Measurements from ENCODE around the gene MAMDC4. TPM values are rescaled to one million over a fixed set of nuclear protein-coding genes. Genes with fewer than 3 reads are reported as not detected.
A peak's percentile ranks its signal among the peaks of the same experiment; 100 is the strongest.
"Not testable (repeated sequence)": the region's sequence is repeated elsewhere in the genome, so short reads cannot be mapped to it uniquely, and the experiment has no call there.

MAMDC4 gene
- total RNA-seq, 1 donor from 2014 or later = 0.52 TPM

DNA sequence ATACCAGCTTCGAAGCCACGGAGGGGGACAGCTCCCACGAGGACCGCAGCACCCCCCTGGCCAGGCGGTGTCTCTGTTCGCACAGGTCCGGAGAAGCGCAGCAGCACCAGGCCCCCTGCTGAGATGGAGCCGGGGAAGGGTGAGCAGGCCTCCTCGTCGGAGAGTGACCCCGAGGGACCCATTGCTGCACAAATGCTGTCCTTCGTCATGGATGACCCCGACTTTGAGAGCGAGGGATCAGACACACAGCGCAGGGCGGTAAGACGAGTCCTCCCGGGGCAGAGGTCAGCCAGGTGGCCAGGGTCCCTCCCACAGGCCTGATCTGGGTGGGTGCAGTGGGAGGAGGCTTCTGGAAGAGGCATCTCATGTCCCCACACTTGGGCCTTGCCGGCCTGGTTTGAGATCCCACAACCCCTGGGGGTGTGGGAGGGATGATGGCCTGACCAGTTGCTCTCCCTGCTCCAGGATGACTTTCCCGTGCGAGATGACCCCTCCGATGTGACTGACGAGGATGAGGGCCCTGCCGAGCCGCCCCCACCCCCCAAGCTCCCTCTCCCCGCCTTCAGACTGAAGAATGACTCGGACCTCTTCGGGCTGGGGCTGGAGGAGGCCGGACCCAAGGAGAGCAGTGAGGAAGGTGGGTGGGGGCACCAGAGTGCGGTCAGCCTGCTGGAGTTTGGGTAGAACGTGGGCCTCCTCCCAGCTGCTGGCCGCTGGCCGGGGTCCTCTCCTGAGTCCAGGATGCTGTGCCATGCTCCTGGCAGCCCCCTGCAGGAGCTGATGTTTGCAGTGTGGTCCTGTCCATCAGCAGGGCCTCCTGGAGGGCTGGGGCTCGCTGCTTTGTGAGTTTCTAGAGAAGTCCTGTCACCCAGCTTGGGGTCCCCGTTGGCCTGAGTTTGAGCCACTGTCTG, 12.7 kb upstream of the MAMDC4 start:
- Histone ChIP-seq H3K4me1 (ENCODE audit: control insufficient read depth in 3 of 3, insufficient read depth in 3 of 3, low read length in 3 of 3) (peaks cover 19 to 30% (median 28%) of the 10 kb centered on the region in 3 donors), H3K27me3 (ENCODE audit: control insufficient read depth in 3 of 3, insufficient read depth in 3 of 3, low read length in 3 of 3) (no peaks in the 10 kb centered on the region), H3K4me3 (ENCODE audit: low read length in 3 of 3) (no peak overlapping the region), H3K9ac (ENCODE audit: low read depth in 1 of 3, low read length in 3 of 3) (peak overlapping the region in 1 of 3 donors; percentile 16), H3K9me3 (ENCODE audit: control insufficient read depth in 3 of 3, low read length in 3 of 3) (no peaks in the 10 kb centered on the region), H3K36me3 (ENCODE audit: control insufficient read depth in 3 of 3, insufficient read depth in 3 of 3, low read length in 3 of 3) (peaks cover 7 to 26% (median 24%) of the 10 kb centered on the region in 3 donors), H3K27ac (ENCODE audit: low read depth, low read length) (no peak overlapping the region)

DNA sequence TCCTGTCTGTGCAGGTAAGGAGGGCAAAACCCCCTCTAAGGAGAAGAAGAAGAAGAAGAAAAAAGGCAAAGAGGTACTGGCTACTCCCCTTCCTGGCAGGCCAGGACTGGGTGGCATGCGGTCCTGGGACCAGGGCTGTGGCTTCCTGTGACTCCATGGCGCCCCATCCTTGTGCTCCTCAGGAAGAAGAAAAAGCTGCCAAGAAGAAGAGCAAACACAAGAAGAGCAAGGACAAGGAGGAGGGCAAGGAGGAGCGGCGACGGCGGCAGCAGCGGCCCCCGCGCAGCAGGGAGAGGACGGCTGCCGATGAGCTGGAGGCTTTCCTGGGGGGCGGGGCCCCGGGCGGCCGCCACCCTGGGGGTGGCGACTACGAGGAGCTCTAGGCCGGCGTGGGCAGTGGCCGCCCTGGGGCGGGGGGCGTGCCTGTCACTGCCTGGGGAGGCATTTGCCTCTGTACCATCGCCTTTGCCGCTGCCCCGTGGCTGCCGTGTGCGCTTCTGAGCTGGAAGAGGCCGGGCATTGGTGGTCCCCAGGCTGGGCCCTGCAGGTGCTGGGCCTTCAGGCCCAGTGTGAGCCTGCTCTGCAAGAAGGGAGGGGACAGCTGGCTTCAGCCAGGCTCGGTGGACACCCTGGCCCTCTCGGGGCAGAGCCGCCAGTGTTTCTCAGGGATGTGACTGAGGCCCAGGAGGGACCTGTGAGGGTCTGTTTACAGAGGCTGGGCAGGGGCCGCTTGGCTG, 11.8 kb upstream of the MAMDC4 start:
- Histone ChIP-seq H3K36me3 (ENCODE audit: control insufficient read depth in 3 of 3, insufficient read depth in 3 of 3, low read length in 3 of 3) (peaks cover 7 to 26% (median 23%) of the 10 kb centered on the region in 3 donors), H3K4me3 (ENCODE audit: low read length in 3 of 3) (no peak overlapping the region), H3K27me3 (ENCODE audit: control insufficient read depth in 3 of 3, insufficient read depth in 3 of 3, low read length in 3 of 3) (peaks cover 0 to 2% (median 0%) of the 10 kb centered on the region in 3 donors), H3K9ac (ENCODE audit: low read depth in 1 of 3, low read length in 3 of 3) (no peak overlapping the region), H3K4me1 (ENCODE audit: control insufficient read depth in 3 of 3, insufficient read depth in 3 of 3, low read length in 3 of 3) (peaks cover 19 to 30% (median 28%) of the 10 kb centered on the region in 3 donors), H3K9me3 (ENCODE audit: control insufficient read depth in 3 of 3, low read length in 3 of 3) (no peaks in the 10 kb centered on the region), H3K27ac (ENCODE audit: low read depth, low read length) (no peak overlapping the region)

DNA sequence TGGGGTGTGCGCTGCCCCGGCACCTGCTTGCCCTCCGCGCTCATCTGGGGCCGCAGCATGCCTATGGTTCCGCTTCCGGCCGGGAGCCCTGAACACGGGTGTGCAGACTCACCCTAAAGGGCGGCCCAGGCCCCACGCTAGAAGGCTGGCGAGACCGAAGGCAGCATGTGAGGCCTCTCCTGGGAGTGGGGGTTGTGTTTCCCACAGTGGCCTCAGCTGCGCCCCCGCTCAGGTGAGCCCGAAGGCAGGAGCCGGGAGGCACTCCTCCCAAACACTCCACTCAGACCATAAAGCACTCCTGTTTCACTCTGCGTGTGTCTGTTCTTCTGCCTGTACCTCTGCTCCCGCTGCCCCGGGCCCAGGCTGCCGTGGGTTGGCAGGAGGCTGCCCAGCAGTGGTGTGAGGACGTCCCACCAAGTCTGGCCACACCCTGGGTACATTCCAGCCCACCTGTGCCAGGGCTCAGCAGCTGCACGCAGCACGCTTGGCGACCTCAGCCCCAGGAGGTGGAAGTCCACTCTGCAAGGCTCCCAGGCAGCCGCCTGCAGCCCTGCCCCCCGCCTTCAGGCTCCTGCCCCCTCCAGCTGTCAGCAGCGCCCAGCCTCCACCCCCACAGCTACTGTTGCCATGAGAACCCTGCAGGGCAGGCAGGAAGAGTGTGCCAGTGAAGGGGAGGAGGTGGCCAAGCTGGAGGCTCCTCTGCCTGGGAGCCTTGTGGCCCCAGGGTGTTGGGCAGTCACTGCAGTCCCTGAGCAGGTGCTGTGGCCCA, 11.1 kb upstream of the MAMDC4 start:
- H3K9ac ChIP-seq (ENCODE audit: low read depth in 1 of 3, low read length in 3 of 3) = peak overlapping the region in 1 of 3 donors; percentile 40
- H3K9me3 ChIP-seq (ENCODE audit: control insufficient read depth in 3 of 3, low read length in 3 of 3) = no peaks in the 10 kb centered on the region
- peaks cover 19 to 30% (median 28%) of the 10 kb centered on the region in 3 donors for H3K4me1 ChIP-seq (ENCODE audit: control insufficient read depth in 3 of 3, insufficient read depth in 3 of 3, low read length in 3 of 3)
- H3K27ac ChIP-seq (ENCODE audit: low read depth, low read length) = no peak overlapping the region
- H3K4me3 ChIP-seq (ENCODE audit: low read length in 3 of 3) = no peak overlapping the region
- peaks cover 0 to 9% (median 0%) of the 10 kb centered on the region in 3 donors for H3K27me3 ChIP-seq (ENCODE audit: control insufficient read depth in 3 of 3, insufficient read depth in 3 of 3, low read length in 3 of 3)
- H3K36me3 ChIP-seq (ENCODE audit: control insufficient read depth in 3 of 3, insufficient read depth in 3 of 3, low read length in 3 of 3) = peaks cover 7 to 23% (median 19%) of the 10 kb centered on the region in 3 donors

DNA sequence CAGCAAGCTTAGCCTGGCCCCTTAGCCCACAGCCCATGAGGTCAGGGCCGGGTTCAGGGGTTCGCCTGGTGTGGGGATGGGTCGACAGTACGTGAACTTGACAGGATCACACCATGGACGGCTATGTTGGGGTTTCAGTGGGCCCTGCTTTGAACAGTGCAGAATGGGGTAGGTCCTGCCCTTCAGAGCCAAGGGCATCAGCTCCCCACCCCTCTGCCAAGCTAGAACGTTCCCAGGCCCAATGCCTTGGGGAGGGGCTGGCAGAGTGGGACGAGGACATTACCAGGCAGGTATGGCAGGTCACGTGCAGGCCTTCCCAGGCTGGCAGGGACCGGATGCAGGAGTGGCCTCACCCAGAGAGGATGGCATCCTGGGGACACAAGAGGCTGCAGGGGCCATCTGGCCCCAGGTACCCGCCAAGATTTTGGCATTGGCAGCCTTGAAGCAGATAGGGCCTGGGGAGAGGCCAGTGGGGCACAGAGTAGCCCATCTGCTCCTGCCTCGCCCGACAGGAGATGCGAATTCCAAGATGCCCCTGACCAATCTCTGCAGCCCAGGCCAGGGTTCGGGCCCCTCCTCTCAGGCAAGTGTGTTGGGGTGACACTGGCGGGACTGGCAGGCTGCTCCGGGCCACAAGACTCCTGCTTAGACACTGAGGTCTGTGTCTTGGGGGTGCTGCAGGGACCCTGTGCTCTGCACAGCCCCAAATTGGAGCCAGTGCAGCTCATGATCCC, 10.3 kb upstream of the MAMDC4 start:
- peaks cover 5 to 15% (median 7%) of the 10 kb centered on the region in 3 donors for H3K27me3 ChIP-seq (ENCODE audit: control insufficient read depth in 3 of 3, insufficient read depth in 3 of 3, low read length in 3 of 3)
- not testable (repeated sequence) for H3K27ac ChIP-seq (ENCODE audit: low read depth, low read length); H3K9me3 ChIP-seq (ENCODE audit: control insufficient read depth in 3 of 3, low read length in 3 of 3)
- H3K4me3 ChIP-seq (ENCODE audit: low read length in 3 of 3) = peak overlapping the region; percentile 60 to 76 (median 70)
- peaks cover 7 to 18% (median 13%) of the 10 kb centered on the region in 3 donors for H3K36me3 ChIP-seq (ENCODE audit: control insufficient read depth in 3 of 3, insufficient read depth in 3 of 3, low read length in 3 of 3)
- peaks cover 19 to 30% (median 28%) of the 10 kb centered on the region in 3 donors for H3K4me1 ChIP-seq (ENCODE audit: control insufficient read depth in 3 of 3, insufficient read depth in 3 of 3, low read length in 3 of 3)
- peak overlapping the region in 1 of 3 donors; percentile 40 for H3K9ac ChIP-seq (ENCODE audit: low read depth in 1 of 3, low read length in 3 of 3)

DNA sequence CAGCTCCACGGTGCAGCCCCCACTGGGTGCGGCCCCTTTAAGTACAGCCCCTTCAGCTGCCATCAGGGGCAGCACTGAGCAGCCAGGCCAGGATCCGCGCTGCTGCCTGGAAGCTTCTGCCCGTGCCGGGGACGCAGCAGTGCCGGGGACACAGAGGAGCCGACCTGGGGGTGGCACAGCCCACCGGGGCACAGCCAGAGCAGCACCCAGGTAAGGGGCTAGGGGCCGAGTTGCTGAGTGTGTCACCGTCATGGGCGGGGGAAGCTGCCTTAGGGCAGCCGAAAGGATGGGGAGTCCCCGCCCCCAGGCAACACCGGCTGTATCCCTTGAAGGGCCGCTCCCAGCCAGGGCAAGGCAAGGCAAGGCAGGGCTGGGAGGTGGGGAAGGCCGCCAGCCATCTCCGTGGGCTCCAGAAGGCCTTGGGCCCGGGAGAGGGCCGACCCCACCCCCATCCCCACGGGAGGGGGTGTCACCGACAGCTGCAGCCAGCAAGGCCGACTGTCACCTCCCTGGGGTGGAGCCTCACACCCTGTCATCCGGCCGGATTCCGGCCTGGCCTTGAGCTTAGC, 9.7 kb upstream of the MAMDC4 start, which contains the start of gene AJM1:
TSS of gene AJM1 (plus strand) at position 99 of the 569 bp plus-strand sequence. CDS start 1,937 bp downstream, outside the sequence.
- Histone ChIP-seq H3K36me3 (ENCODE audit: control insufficient read depth in 3 of 3, insufficient read depth in 3 of 3, low read length in 3 of 3) (peaks cover 7 to 18% (median 13%) of the 10 kb centered on the region in 3 donors), H3K9ac (ENCODE audit: low read depth in 1 of 3, low read length in 3 of 3) (peak within 1 kb of the TSS in 2 of 3 donors; percentile 65 to 74), H3K4me1 (ENCODE audit: control insufficient read depth in 3 of 3, insufficient read depth in 3 of 3, low read length in 3 of 3) (peaks cover 19 to 31% (median 29%) of the 10 kb centered on the region in 3 donors), H3K27me3 (ENCODE audit: control insufficient read depth in 3 of 3, insufficient read depth in 3 of 3, low read length in 3 of 3) (peaks cover 5 to 19% (median 7%) of the 10 kb centered on the region in 3 donors), H3K4me3 (ENCODE audit: low read length in 3 of 3) (peak within 1 kb of the TSS; percentile 60 to 76 (median 70))
- not testable (repeated sequence) for H3K9me3 ChIP-seq (ENCODE audit: control insufficient read depth in 3 of 3, low read length in 3 of 3); H3K27ac ChIP-seq (ENCODE audit: low read depth, low read length)

DNA sequence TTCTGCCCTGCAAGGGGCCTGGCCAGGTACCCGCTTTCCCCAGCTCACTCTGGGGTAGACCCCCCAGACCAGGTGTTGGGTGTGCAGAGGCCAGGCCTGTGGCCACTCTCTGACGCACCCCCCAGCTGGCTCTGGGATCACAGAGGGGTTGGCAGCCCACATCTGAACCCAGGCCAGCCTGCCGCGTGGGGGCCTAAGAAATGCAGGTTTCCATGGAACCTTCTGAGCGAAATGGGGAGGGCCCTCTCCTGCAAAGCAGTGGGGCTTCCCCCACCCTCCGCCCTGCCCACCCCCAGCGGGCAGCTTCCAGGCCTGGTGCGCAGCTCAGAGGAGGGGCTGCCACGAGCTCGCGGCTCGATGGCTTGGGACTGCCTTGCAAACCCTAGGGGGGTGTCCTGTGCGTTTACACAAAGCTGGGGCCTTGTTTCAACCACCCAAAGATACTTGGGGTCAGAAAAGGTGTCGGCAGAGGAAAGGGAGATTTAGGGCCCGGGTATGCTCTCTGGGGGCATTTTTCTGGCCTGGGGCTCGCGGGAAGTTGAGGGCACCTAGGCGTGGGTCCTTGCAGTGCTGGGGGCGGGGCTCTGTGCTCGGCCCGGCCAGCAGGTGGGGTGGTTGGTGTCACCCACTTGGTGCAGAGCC, 8.9 kb upstream of the MAMDC4 start:
- H3K27me3 ChIP-seq (ENCODE audit: control insufficient read depth in 3 of 3, insufficient read depth in 3 of 3, low read length in 3 of 3) = peaks cover 7 to 24% (median 10%) of the 10 kb centered on the region in 3 donors
- H3K36me3 ChIP-seq (ENCODE audit: control insufficient read depth in 3 of 3, insufficient read depth in 3 of 3, low read length in 3 of 3) = peaks cover 7 to 13% (median 13%) of the 10 kb centered on the region in 3 donors
- H3K4me1 ChIP-seq (ENCODE audit: control insufficient read depth in 3 of 3, insufficient read depth in 3 of 3, low read length in 3 of 3) = peaks cover 26 to 38% (median 37%) of the 10 kb centered on the region in 3 donors
- not testable (repeated sequence) for H3K9me3 ChIP-seq (ENCODE audit: control insufficient read depth in 3 of 3, low read length in 3 of 3); H3K4me3 ChIP-seq (ENCODE audit: low read length in 3 of 3); H3K27ac ChIP-seq (ENCODE audit: low read depth, low read length)
- H3K9ac ChIP-seq (ENCODE audit: low read depth in 1 of 3, low read length in 3 of 3) = peak overlapping the region in 1 of 3 donors; percentile 16

DNA sequence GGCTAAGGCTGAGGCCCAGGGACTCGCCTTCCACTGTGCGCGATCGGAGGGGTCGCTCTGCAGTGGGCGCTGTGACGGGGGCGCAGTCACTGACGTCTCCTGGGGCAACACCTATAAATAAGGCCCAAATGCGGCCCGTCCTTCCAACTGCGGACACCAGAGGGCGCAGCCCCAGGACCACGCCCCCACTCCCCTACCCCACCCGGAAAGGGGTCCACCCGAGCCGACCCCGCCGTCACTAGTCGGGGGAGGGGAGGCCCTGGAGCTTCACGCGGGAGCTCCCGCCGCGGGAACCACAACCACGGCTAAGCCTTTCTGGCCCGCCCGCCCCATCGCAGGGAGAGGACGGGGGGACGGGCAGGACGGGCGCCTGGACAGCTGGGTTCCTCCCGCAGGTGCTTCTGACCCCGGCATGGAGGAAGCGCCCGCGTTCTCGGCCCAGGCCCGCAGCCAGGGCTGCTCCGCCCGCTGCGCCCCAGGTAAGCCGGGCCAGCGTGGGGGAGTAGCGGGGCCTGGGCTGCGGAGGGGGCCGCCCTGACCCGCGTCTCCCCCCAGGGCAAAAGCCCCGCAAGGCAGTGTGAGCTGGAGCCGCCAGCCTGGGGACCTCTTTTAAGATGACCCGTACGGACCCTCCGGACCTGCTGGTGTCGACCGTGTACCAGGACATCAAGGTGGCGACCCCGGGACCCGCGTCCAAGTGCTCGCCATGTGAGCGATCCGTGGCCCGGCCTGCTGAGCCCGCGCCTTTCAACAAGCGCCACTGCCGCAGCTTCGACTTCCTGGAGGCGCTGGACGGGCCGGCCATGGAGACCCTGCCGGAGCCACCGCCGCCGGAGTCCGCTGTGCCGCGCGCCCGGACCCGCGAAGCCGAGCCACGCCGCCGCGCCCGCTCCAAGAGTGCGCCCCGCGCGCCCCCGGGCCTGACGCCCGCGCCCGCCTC, 8.1 kb upstream of the MAMDC4 start:
- not testable (repeated sequence) for H3K4me3 ChIP-seq (ENCODE audit: low read length in 3 of 3); H3K9me3 ChIP-seq (ENCODE audit: control insufficient read depth in 3 of 3, low read length in 3 of 3); H3K27ac ChIP-seq (ENCODE audit: low read depth, low read length); H3K36me3 ChIP-seq (ENCODE audit: control insufficient read depth in 3 of 3, insufficient read depth in 3 of 3, low read length in 3 of 3)
- peak overlapping the region in 1 of 3 donors; percentile 16 for H3K9ac ChIP-seq (ENCODE audit: low read depth in 1 of 3, low read length in 3 of 3)
- H3K27me3 ChIP-seq (ENCODE audit: control insufficient read depth in 3 of 3, insufficient read depth in 3 of 3, low read length in 3 of 3) = peaks cover 7 to 24% (median 10%) of the 10 kb centered on the region in 3 donors
- H3K4me1 ChIP-seq (ENCODE audit: control insufficient read depth in 3 of 3, insufficient read depth in 3 of 3, low read length in 3 of 3) = peaks cover 26 to 39% (median 38%) of the 10 kb centered on the region in 3 donors

All from skeletal muscle tissue (tissue), 4 donors.